GM12878 (cell line): ENCODE results near the gene IDI2. TPM values are rescaled to one million over a fixed set of nuclear protein-coding genes. Genes with fewer than 3 reads are reported as not detected.

Experiments
- BHLHE40 ChIP-seq, 2 experiments: fragments of 450-650 bp in 1 of 2; IDR thresholded peaks; 2 replicates each; pipeline ENCODE4 v1.6.1; 2011 to 2017; ENCODE audit warnings: low read depth in 2 of 2, borderline replicate concordance in 1 of 2, improper control_type of control experiment in 1 of 2, low read length in 1 of 2, mild to moderate bottlenecking in 1 of 2
- CBFB ChIP-seq: IDR thresholded peaks from 2 replicates; pipeline ENCODE4 v1.6.1; 2016; ENCODE audit warnings: antibody characterized with exemption, low read depth
- EZH2 ChIP-seq: IDR thresholded peaks from 2 replicates; pipeline ENCODE4 v1.6.1; 2012; ENCODE audit warnings: low read depth, mild to moderate bottlenecking, control low read depth, inconsistent platforms, low read length, borderline replicate concordance; ENCODE audit not compliant: control insufficient read depth
- LARP7 ChIP-seq: fragments of 450-650 bp; IDR thresholded peaks from 2 replicates; pipeline ENCODE4 v1.6.1; 2017; ENCODE audit warnings: mild to moderate bottlenecking
- MEF2B ChIP-seq: fragments of 450-650 bp; IDR thresholded peaks from 2 replicates; pipeline ENCODE4 v1.6.1; 2018; ENCODE audit warnings: mild to moderate bottlenecking, moderate library complexity; ENCODE audit not compliant: partially characterized antibody, poor library complexity, severe bottlenecking
- POLR2AphosphoS2 ChIP-seq: IDR thresholded peaks from 2 replicates; pipeline ENCODE4 v1.6.1; 2011; ENCODE audit warnings: low read depth, mild to moderate bottlenecking, low read length, improper control_type of control experiment, moderate library complexity
- TAF1 ChIP-seq: IDR thresholded peaks from 2 replicates; pipeline ENCODE4 v1.6.1; 2011; ENCODE audit warnings: mild to moderate bottlenecking, low read depth, low read length, borderline replicate concordance
- YY1 ChIP-seq: IDR thresholded peaks from 2 replicates; pipeline ENCODE4 v1.6.1; 2011; ENCODE audit warnings: low read depth, mild to moderate bottlenecking, low read length
- ZBED1 ChIP-seq: IDR thresholded peaks from 2 replicates; pipeline ENCODE4 v1.6.1; 2016; ENCODE audit warnings: borderline replicate concordance
- ZNF217 ChIP-seq: fragments of 450-650 bp; IDR thresholded peaks from 2 replicates; pipeline ENCODE4 v1.6.1; 2017; ENCODE audit warnings: antibody characterized with exemption, mild to moderate bottlenecking
- ZNF622 ChIP-seq: fragments of 450-650 bp; IDR thresholded peaks from 2 replicates; pipeline ENCODE4 v1.6.1; 2017; ENCODE audit warnings: mild to moderate bottlenecking, inconsistent platforms
- polyA plus RNA-seq, 11 experiments: library from polyadenylated mRNA; depleted of rRNA in 4 of 11; unstranded in 6 of 11; stranded (reverse) in 5 of 11; fragments of >200 nt; fragmentation: Nextera tagmentation in 4 of 11; fragmentation: Illumina TruSeq in 1 of 11; extraction: Ambion mirVana in 4 of 11; extraction: Trizol in 1 of 11; gene quantifications; 1 replicate in 1 of 11; 2 replicates in 10 of 11; pipeline versions ENCODE4 v1.2.1 to v1.2.3, GENCODE V29; 2011 to 2016; ENCODE audit warnings: inconsistent platforms in 2 of 11, missing spikeins in 2 of 11, low read depth in 1 of 11
- total RNA-seq, 4 experiments: library from RNA; depleted of rRNA in 3 of 4; stranded (reverse); fragments of >200 nt in 3 of 4; fragmentation: Illumina TruSeq in 1 of 4; extraction: Trizol in 1 of 4; gene quantifications; 2 replicates each; pipeline versions ENCODE4 v1.2.1 to v1.2.3, GENCODE V29; 2013 to 2021
- TF ChIP-seq, protein P1 (sequence below): fragments of 450-650 bp; IDR thresholded peaks from 2 replicates; pipeline ENCODE4 v1.6.1; 2017; ENCODE audit warnings: mild to moderate bottlenecking
- TF ChIP-seq, protein P2 (sequence below): fragments of 450-650 bp; conservative IDR thresholded peaks from 2 replicates; pipeline ENCODE4 v1.6.1; 2017; ENCODE audit warnings: mild to moderate bottlenecking, moderate library complexity
- TF ChIP-seq, protein P3 (sequence below): fragments of 450-650 bp; IDR thresholded peaks from 2 replicates; pipeline ENCODE4 v1.6.1; 2017; ENCODE audit warnings: mild to moderate bottlenecking, moderate library complexity
- TF ChIP-seq, protein P4 (sequence below): fragments of 450-650 bp; formaldehyde crosslinking; IDR thresholded peaks from 2 replicates; pipeline ENCODE4 v1.4.0; 2022; ENCODE audit warnings: mild to moderate bottlenecking, moderate library complexity
- TF ChIP-seq, protein P5 (sequence below): IDR thresholded peaks from 2 replicates; pipeline ENCODE4 v1.6.1; 2011; ENCODE audit warnings: mild to moderate bottlenecking, low read depth, low read length, moderate library complexity; ENCODE audit not compliant: insufficient replicate concordance
- TF ChIP-seq, protein P6 (sequence below): IDR thresholded peaks from 2 replicates; pipeline ENCODE4 v1.6.1; 2012; ENCODE audit warnings: low read depth, low read length, improper control_type of control experiment

IDI2 gene
- total and polyA plus RNA-seq, 10 of the 15 experiments (the other 5 are each of a cell fraction or from before 2014, with no cell fraction given) = 0.06 TPM; not detected in 9

DNA sequence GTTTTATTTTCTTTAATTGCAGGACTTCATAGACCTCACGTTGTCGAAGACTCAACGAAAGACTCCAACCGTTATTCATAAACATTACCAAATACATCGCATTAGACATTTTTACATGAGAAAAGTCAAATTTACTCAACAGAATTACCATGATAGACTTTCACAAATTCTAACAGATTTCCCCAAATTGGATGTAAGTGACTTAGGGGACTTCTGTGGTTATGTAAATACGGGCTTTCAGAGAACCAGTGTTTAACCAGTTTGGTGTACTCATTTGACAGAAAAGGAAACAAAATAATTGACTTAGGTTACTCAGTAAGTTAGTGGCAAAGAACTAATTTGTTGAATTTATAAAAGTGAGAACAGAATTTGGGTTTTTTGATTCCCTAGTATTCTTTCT, 33.2 kb downstream of the IDI2 start (continued):
- TF ChIP-seq, protein P1, sequence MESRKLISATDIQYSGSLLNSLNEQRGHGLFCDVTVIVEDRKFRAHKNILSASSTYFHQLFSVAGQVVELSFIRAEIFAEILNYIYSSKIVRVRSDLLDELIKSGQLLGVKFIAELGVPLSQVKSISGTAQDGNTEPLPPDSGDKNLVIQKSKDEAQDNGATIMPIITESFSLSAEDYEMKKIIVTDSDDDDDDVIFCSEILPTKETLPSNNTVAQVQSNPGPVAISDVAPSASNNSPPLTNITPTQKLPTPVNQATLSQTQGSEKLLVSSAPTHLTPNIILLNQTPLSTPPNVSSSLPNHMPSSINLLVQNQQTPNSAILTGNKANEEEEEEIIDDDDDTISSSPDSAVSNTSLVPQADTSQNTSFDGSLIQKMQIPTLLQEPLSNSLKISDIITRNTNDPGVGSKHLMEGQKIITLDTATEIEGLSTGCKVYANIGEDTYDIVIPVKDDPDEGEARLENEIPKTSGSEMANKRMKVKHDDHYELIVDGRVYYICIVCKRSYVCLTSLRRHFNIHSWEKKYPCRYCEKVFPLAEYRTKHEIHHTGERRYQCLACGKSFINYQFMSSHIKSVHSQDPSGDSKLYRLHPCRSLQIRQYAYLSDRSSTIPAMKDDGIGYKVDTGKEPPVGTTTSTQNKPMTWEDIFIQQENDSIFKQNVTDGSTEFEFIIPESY = no peak
- TF ChIP-seq, protein P2, sequence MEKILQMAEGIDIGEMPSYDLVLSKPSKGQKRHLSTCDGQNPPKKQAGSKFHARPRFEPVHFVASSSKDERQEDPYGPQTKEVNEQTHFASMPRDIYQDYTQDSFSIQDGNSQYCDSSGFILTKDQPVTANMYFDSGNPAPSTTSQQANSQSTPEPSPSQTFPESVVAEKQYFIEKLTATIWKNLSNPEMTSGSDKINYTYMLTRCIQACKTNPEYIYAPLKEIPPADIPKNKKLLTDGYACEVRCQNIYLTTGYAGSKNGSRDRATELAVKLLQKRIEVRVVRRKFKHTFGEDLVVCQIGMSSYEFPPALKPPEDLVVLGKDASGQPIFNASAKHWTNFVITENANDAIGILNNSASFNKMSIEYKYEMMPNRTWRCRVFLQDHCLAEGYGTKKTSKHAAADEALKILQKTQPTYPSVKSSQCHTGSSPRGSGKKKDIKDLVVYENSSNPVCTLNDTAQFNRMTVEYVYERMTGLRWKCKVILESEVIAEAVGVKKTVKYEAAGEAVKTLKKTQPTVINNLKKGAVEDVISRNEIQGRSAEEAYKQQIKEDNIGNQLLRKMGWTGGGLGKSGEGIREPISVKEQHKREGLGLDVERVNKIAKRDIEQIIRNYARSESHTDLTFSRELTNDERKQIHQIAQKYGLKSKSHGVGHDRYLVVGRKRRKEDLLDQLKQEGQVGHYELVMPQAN = no peak
- TF ChIP-seq LARP7 = no peak
- TF ChIP-seq, protein P3, sequence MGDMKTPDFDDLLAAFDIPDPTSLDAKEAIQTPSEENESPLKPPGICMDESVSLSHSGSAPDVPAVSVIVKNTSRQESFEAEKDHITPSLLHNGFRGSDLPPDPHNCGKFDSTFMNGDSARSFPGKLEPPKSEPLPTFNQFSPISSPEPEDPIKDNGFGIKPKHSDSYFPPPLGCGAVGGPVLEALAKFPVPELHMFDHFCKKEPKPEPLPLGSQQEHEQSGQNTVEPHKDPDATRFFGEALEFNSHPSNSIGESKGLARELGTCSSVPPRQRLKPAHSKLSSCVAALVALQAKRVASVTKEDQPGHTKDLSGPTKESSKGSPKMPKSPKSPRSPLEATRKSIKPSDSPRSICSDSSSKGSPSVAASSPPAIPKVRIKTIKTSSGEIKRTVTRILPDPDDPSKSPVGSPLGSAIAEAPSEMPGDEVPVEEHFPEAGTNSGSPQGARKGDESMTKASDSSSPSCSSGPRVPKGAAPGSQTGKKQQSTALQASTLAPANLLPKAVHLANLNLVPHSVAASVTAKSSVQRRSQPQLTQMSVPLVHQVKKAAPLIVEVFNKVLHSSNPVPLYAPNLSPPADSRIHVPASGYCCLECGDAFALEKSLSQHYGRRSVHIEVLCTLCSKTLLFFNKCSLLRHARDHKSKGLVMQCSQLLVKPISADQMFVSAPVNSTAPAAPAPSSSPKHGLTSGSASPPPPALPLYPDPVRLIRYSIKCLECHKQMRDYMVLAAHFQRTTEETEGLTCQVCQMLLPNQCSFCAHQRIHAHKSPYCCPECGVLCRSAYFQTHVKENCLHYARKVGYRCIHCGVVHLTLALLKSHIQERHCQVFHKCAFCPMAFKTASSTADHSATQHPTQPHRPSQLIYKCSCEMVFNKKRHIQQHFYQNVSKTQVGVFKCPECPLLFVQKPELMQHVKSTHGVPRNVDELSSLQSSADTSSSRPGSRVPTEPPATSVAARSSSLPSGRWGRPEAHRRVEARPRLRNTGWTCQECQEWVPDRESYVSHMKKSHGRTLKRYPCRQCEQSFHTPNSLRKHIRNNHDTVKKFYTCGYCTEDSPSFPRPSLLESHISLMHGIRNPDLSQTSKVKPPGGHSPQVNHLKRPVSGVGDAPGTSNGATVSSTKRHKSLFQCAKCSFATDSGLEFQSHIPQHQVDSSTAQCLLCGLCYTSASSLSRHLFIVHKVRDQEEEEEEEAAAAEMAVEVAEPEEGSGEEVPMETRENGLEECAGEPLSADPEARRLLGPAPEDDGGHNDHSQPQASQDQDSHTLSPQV = no peak
- no peak for TF ChIP-seq TAF1
- TF ChIP-seq, protein P4, sequence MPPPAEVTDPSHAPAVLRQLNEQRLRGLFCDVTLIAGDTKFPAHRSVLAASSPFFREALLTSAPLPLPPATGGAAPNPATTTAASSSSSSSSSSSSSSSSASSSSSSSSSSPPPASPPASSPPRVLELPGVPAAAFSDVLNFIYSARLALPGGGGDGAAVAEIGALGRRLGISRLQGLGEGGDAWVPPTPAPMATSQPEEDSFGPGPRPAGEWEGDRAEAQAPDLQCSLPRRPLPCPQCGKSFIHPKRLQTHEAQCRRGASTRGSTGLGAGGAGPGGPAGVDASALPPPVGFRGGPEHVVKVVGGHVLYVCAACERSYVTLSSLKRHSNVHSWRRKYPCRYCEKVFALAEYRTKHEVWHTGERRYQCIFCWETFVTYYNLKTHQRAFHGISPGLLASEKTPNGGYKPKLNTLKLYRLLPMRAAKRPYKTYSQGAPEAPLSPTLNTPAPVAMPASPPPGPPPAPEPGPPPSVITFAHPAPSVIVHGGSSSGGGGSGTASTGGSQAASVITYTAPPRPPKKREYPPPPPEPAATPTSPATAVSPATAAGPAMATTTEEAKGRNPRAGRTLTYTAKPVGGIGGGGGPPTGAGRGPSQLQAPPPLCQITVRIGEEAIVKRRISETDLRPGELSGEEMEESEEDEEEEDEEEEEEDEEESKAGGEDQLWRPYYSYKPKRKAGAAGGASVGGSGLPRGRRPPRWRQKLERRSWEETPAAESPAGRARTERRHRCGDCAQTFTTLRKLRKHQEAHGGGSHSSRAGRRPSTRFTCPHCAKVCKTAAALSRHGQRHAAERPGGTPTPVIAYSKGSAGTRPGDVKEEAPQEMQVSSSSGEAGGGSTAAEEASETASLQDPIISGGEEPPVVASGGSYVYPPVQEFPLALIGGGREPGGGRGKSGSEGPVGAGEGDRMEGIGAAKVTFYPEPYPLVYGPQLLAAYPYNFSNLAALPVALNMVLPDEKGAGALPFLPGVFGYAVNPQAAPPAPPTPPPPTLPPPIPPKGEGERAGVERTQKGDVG (CRISPR knock-in tag) = no peak
- TF ChIP-seq EZH2 = no peak
- peak; percentile 70 for TF ChIP-seq MEF2B
- TF ChIP-seq, protein P5, sequence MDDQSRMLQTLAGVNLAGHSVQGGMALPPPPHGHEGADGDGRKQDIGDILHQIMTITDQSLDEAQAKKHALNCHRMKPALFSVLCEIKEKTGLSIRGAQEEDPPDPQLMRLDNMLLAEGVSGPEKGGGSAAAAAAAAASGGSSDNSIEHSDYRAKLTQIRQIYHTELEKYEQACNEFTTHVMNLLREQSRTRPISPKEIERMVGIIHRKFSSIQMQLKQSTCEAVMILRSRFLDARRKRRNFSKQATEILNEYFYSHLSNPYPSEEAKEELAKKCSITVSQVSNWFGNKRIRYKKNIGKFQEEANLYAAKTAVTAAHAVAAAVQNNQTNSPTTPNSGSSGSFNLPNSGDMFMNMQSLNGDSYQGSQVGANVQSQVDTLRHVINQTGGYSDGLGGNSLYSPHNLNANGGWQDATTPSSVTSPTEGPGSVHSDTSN = no peak
- no peak for TF ChIP-seq CBFB
- TF ChIP-seq, protein P6, sequence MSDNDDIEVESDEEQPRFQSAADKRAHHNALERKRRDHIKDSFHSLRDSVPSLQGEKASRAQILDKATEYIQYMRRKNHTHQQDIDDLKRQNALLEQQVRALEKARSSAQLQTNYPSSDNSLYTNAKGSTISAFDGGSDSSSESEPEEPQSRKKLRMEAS = no peak
- TF ChIP-seq ZNF217 = no peak
- TF ChIP-seq ZNF622 = no peak
- TF ChIP-seq POLR2AphosphoS2 = no peak
- no peak for TF ChIP-seq ZBED1
- no peak for TF ChIP-seq YY1
- peak in 1 of 2 experiments; percentile 22; a peak in 1 of 4 replicates for TF ChIP-seq BHLHE40 (IDR thresholded peaks at IDR 0.05; ENCODE audit: borderline replicate concordance in 1 of 2, low read depth in 2 of 2, low read length in 1 of 2)
